SHP77 (cell line): ENCODE results near the gene WFDC1.
"Not testable (repeated sequence)": the region's sequence is repeated elsewhere in the genome, so short reads cannot be mapped to it uniquely, and the experiment has no call there.

Experiments
- DNase-seq, 2 experiments: peaks; one replicate each; lab custom pipeline; 2025; lab: John Stamatoyannopoulos, UW

WFDC1 gene

GRCh38 chr16:84327926-84328505 lies 33.3 kb downstream of the WFDC1 start:
- no peak for DNase-seq

GRCh38 chr16:84329016-84329415 lies 34.3 kb downstream of the WFDC1 start:
- no peak for DNase-seq

- no peak for DNase-seq
Observed at GRCh38 chr16:84329843-84330684, 35.4 kb downstream of the WFDC1 start.

GRCh38 chr16:84330685-84331050 lies 36.0 kb downstream of the WFDC1 start:
- DNase-seq, result no peak

- no peak for DNase-seq
Observed at GRCh38 chr16:84331998-84332780, 37.5 kb downstream of the WFDC1 start.

- DNase-seq, result no peak
Observed at GRCh38 chr16:84332975-84333684, 38.5 kb downstream of the WFDC1 start.

- DNase-seq, result no peak
Observed at GRCh38 chr16:84334058-84334457, 39.4 kb downstream of the WFDC1 start.

- no peak for DNase-seq
Observed at GRCh38 chr16:84334482-84334881, 39.8 kb downstream of the WFDC1 start.

- not testable (repeated sequence) for DNase-seq
Observed at GRCh38 chr16:84337236-84337635, 42.6 kb downstream of the WFDC1 start.

GRCh38 chr16:84339311-84339710 lies 44.6 kb downstream of the WFDC1 start:
- DNase-seq, result no peak

- DNase-seq, result no peak
Observed at GRCh38 chr16:84339766-84340165, 45.1 kb downstream of the WFDC1 start.

GRCh38 chr16:84340325-84341040 lies 45.8 kb downstream of the WFDC1 start:
- no peak for DNase-seq

GRCh38 chr16:84341528-84342295 lies 47.0 kb downstream of the WFDC1 start:
- DNase-seq, result no peak

- not testable (repeated sequence) for DNase-seq
Observed at GRCh38 chr16:84343800-84344199, 49.1 kb downstream of the WFDC1 start.

- DNase-seq, result no peak
Observed at GRCh38 chr16:84344781-84345180, 50.1 kb downstream of the WFDC1 start.

GRCh38 chr16:84347161-84347560 lies 52.5 kb downstream of the WFDC1 start:
- no peak for DNase-seq

- DNase-seq, result no peak
Observed at GRCh38 chr16:84348386-84348888, 53.8 kb downstream of the WFDC1 start.

- no peak for DNase-seq
Observed at GRCh38 chr16:84349862-84350684, 55.4 kb downstream of the WFDC1 start.

GRCh38 chr16:84350685-84351400 lies 56.2 kb downstream of the WFDC1 start:
- no peak for DNase-seq
